Activated B cell treated with CpG ODN at 0.5 μM for 24 hours (primary cell): Measurements from ENCODE around the gene NID2. TPM values are rescaled to one million over a fixed set of nuclear protein-coding genes. Genes with fewer than 3 reads are reported as not detected.

ENCODE experiments used
- ATAC-seq: fragments of 200-7000 bp; cut with Tn5 transposase; one replicate; pipeline ENCODE4 v1.10.0; 2021; ENCODE audit warnings: low read depth, mild to moderate bottlenecking, moderate library complexity
- CTCF ChIA-PET: fragments of 350-600 bp; sonication (Branson Sonifier 250); formaldehyde crosslinking; loops from one replicate; lab custom pipeline; 2021; ENCODE audit warnings: antibody characterized with exemption; lab: Charles Lee
- POLR2A ChIA-PET: fragments of 350-600 bp; sonication (Branson Sonifier 250); formaldehyde crosslinking; loops from one replicate; lab custom pipeline; 2021; ENCODE audit warnings: antibody characterized with exemption; lab: Charles Lee
- DNase-seq: peaks from one replicate; pipeline ENCODE4 v3.0.0; 2022
- H3K27ac Mint-ChIP-seq: one replicate; pipeline ENCODE4 v1.8.0; 2020; ENCODE audit warnings: mixed read lengths
- H3K27me3 Mint-ChIP-seq: one replicate; pipeline ENCODE4 v1.8.0; 2021; ENCODE audit warnings: mixed read lengths
- H3K36me3 Mint-ChIP-seq: one replicate; pipeline ENCODE4 v1.8.0; 2021; ENCODE audit warnings: low read depth, mixed read lengths
- H3K4me1 Mint-ChIP-seq: one replicate; pipeline ENCODE4 v1.8.0; 2021; ENCODE audit warnings: mixed read lengths
- H3K4me3 Mint-ChIP-seq: one replicate; pipeline ENCODE4 v1.8.0; 2020; ENCODE audit warnings: mild to moderate bottlenecking, mixed read lengths
- H3K9me3 Mint-ChIP-seq: one replicate; pipeline ENCODE4 v1.8.0; 2020; ENCODE audit warnings: mixed read lengths
- intact Hi-C: fragments of 100-400 bp; cut with micrococcal nuclease; formaldehyde crosslinking; loops from one replicate; pipeline ENCODE4 v1.15.1; 2024
- total RNA-seq: library from RNA; stranded (reverse); gene quantifications from 2 replicates; pipeline ENCODE4 v1.2.3, GENCODE V29; 2022
- TF ChIP-seq, protein P1 (sequence below): fragments of 200-600 bp; IDR thresholded peaks from one replicate; pipeline ENCODE4 v1.8.0; 2022; ENCODE audit warnings: antibody characterized with exemption, mild to moderate bottlenecking

The NID2 gene
- total RNA-seq, 1 donor from 2014 or later: not detected

DNA sequence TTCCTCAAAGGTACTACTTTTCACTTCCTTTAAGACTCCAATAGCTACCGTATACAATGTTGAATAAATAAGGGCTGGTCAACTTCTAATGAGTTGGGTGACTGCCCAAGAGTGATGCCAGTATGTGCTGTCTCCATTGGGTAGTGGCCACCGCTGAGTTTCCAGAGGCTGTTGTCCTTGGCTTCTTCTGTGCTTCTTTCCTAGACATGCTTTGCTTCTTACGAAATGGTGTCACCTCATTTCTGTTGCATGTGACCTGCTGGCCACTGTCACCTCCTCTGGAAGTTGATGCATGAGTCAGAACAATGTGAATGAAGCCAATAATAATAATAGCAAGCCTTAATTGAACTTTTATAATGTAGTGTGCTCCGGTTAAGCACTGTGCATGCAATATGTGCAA is 7.5 kb upstream of the NID2 start:
- no peak for ATAC-seq
- H3K36me3 Mint-ChIP-seq: no peaks in the 10 kb centered on the region
- DNase-seq: no peak
- H3K27ac Mint-ChIP-seq: no peak overlapping the region
- peaks cover 24% of the 10 kb centered on the region for H3K27me3 Mint-ChIP-seq
- no peaks in the 10 kb centered on the region for H3K4me1 Mint-ChIP-seq
- intact Hi-C loops: no loop called here
- POLR2A ChIA-PET: no interaction called here
- H3K9me3 Mint-ChIP-seq: peaks cover 2% of the 10 kb centered on the region
- CTCF ChIA-PET: no interaction called here
- TF ChIP-seq, protein P1, sequence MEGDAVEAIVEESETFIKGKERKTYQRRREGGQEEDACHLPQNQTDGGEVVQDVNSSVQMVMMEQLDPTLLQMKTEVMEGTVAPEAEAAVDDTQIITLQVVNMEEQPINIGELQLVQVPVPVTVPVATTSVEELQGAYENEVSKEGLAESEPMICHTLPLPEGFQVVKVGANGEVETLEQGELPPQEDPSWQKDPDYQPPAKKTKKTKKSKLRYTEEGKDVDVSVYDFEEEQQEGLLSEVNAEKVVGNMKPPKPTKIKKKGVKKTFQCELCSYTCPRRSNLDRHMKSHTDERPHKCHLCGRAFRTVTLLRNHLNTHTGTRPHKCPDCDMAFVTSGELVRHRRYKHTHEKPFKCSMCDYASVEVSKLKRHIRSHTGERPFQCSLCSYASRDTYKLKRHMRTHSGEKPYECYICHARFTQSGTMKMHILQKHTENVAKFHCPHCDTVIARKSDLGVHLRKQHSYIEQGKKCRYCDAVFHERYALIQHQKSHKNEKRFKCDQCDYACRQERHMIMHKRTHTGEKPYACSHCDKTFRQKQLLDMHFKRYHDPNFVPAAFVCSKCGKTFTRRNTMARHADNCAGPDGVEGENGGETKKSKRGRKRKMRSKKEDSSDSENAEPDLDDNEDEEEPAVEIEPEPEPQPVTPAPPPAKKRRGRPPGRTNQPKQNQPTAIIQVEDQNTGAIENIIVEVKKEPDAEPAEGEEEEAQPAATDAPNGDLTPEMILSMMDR: no peak
- H3K4me3 Mint-ChIP-seq: no peak overlapping the region

DNA sequence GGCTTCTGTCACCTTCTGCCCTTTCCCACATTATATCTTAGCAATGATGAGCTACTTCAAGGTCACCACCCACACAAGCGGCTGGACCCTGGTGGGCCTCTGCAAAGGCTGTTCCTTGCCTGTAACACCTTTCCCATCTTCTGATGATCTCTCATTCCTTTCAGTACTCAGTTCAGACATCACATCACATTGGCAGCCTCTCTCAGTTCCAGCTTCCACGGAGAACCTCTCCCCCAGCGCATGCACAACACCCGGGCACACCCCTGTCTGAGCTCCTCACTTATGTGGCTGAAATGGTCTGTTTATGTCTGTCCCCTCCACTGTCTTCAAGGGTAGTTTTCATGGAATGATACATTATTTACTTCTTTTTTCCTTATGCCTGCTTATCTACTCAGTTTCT is 6.5 kb upstream of the NID2 start:
- no peak for ATAC-seq
- Mint-ChIP-seq H3K27ac (no peak overlapping the region), H3K4me1 (peaks cover 3% of the 10 kb centered on the region), H3K27me3 (peaks cover 29% of the 10 kb centered on the region), H3K4me3 (no peak overlapping the region), H3K9me3 (peaks cover 2% of the 10 kb centered on the region), H3K36me3 (no peaks in the 10 kb centered on the region)
- TF ChIP-seq, protein P1: no peak
- DNase-seq: no peak
- intact Hi-C loops: no loop called here
- POLR2A ChIA-PET: no interaction called here
- CTCF ChIA-PET: no interaction called here

DNA sequence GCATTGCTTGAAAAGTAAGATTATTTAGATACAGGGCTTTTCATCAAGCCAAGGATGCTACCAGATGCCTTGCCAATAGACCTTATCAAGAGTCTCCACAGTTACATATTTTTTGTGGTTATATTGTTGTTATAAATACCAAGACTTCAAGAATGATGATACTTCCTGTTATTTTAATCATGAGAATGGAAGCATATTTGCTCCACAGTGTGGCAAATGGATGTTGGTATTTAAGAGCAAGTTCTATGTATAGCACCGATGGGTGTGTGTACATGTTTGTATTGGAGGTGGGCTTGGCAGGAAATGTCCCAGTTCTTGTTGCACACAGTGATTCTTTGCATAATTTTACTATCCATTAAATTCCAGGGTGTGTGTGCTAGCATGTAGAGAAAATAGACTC is 4.4 kb upstream of the NID2 start:
- POLR2A ChIA-PET: no interaction called here
- Mint-ChIP-seq H3K4me3 (no peak overlapping the region), H3K4me1 (peaks cover 16% of the 10 kb centered on the region), H3K36me3 (no peaks in the 10 kb centered on the region), H3K9me3 (peaks cover 2% of the 10 kb centered on the region), H3K27ac (no peak overlapping the region), H3K27me3 (peaks cover 31% of the 10 kb centered on the region)
- TF ChIP-seq, protein P1: no peak
- intact Hi-C loops: no loop called here
- ATAC-seq (no peak), DNase-seq (no peak)
- CTCF ChIA-PET: no interaction called here

GRCh38 chr14:52072266-52072780 is 3.5 kb upstream of the NID2 start:
- H3K4me3 Mint-ChIP-seq: no peak overlapping the region
- CTCF ChIA-PET: no interaction called here

GRCh38 chr14:52071675-52072074 is 2.8 kb upstream of the NID2 start:
- Mint-ChIP-seq H3K27me3 (peaks cover 44% of the 10 kb centered on the region), H3K27ac (no peak overlapping the region), H3K4me3 (no peak overlapping the region), H3K36me3 (no peaks in the 10 kb centered on the region), H3K4me1 (peaks cover 25% of the 10 kb centered on the region), H3K9me3 (peaks cover 2% of the 10 kb centered on the region)
- POLR2A ChIA-PET: no interaction called here
- CTCF ChIA-PET: no interaction called here
- no peak for ATAC-seq
- TF ChIP-seq, protein P1: no peak
- intact Hi-C loops: no loop called here
- DNase-seq: no peak

More at GRCh38 chr14:52072266-52072780, 3.5 kb upstream of the NID2 start:
- no peak for DNase-seq
- intact Hi-C loops: no loop called here
- no peaks in the 10 kb centered on the region for H3K36me3 Mint-ChIP-seq
- no peak overlapping the region for H3K27ac Mint-ChIP-seq
- peaks cover 40% of the 10 kb centered on the region for H3K27me3 Mint-ChIP-seq
- peaks cover 2% of the 10 kb centered on the region for H3K9me3 Mint-ChIP-seq
- H3K4me1 Mint-ChIP-seq: peaks cover 25% of the 10 kb centered on the region
- TF ChIP-seq, protein P1: no peak
- no peak for ATAC-seq
- POLR2A ChIA-PET: no interaction called here
